Peyer's patch (tissue), 4 donors: ENCODE measurements around the gene OOSP1. TPM values are rescaled to one million over a fixed set of nuclear protein-coding genes. Genes with fewer than 3 reads are reported as not detected.

Experiments used
- DNase-seq, 3 donors: peaks; one replicate each; pipeline ENCODE4 v3.0.0-alpha.2; 2017 to 2019
- H3K27ac ChIP-seq, 4 donors: fragments of 200-600 bp; sonication (generic); one replicate each; pipeline ENCODE4 v1.5.1; 2016 to 2019
- H3K27me3 ChIP-seq, 2 donors: fragments of 200-600 bp; sonication (generic); one replicate each; pipeline ENCODE4 v1.5.1; 2019
- H3K36me3 ChIP-seq, 3 donors: fragments of 200-600 bp; sonication (generic); one replicate each; pipeline ENCODE4 v1.5.1; 2016 to 2019
- H3K4me1 ChIP-seq, 4 donors: fragments of 200-600 bp; sonication (generic); one replicate each; pipeline ENCODE4 v1.5.1; 2016 to 2019
- H3K4me3 ChIP-seq, 4 donors: fragments of 200-600 bp; sonication (generic); 1 replicate in 3 of 4; 2 replicates in 1 of 4; pipeline ENCODE4 v1.5.1; 2016 to 2019; ENCODE audit warnings: mild to moderate bottlenecking in 1 of 4
- H3K9me3 ChIP-seq, 4 donors: fragments of 200-600 bp; sonication (generic); one replicate each; pipeline ENCODE4 v1.5.1; 2016 to 2019; ENCODE audit warnings: mild to moderate bottlenecking in 1 of 4
- CTCF ChIP-seq, 6 experiments: fragments of 450-650 bp in 4 of 6; fragments of 200-600 bp in 2 of 6; sonication (generic) in 1 of 6; IDR thresholded peaks; one replicate each; pipeline ENCODE4 v1.5.1; 2017 to 2019; ENCODE audit warnings: antibody characterized with exemption in 6 of 6, mild to moderate bottlenecking in 3 of 6, moderate library complexity in 1 of 6
- POLR2A ChIP-seq, 2 donors: fragments of 450-650 bp; IDR thresholded peaks; one replicate each; pipeline ENCODE4 v1.5.1; 2017; ENCODE audit warnings: antibody characterized with exemption in 2 of 2, mild to moderate bottlenecking in 2 of 2, moderate library complexity in 2 of 2
- total RNA-seq, 4 donors: library from RNA; depleted of rRNA; stranded (reverse); fragments of >200 nt; gene quantifications; one replicate each; pipeline ENCODE4 v1.1.0, GENCODE V29; 2016

OOSP1 gene
- total RNA-seq, 4 donors from 2014 or later, result not detected

- H3K27me3 ChIP-seq, result no peaks in the 10 kb centered on the region
- no peak overlapping the region for H3K27ac ChIP-seq
- H3K4me1 ChIP-seq, result no peaks in the 10 kb centered on the region
- TF ChIP-seq CTCF (IDR thresholded peaks at IDR 0.05) (no peak), POLR2A (IDR thresholded peaks at IDR 0.05) (no peak)
- H3K9me3 ChIP-seq, result peaks cover 0 to 3% (median 0%) of the 10 kb centered on the region in 4 donors
- DNase-seq, result no peak
- H3K36me3 ChIP-seq, result no peaks in the 10 kb centered on the region
- no peak overlapping the region for H3K4me3 ChIP-seq
Observed at GRCh38 chr11:59992425-59992824, 54.2 kb downstream of the OOSP1 start.

- Histone ChIP-seq H3K4me1 (no peaks in the 10 kb centered on the region), H3K4me3 (no peak overlapping the region), H3K27ac (no peak overlapping the region), H3K27me3 (no peaks in the 10 kb centered on the region), H3K9me3 (no peaks in the 10 kb centered on the region), H3K36me3 (no peaks in the 10 kb centered on the region)
- DNase-seq, result no peak
- TF ChIP-seq POLR2A (IDR thresholded peaks at IDR 0.05), result no peak
- no peak for TF ChIP-seq CTCF (IDR thresholded peaks at IDR 0.05)
Observed at GRCh38 chr11:59997800-59998199, 59.6 kb downstream of the OOSP1 start.

- Histone ChIP-seq H3K4me3 (no peak overlapping the region), H3K9me3 (no peaks in the 10 kb centered on the region), H3K27ac (no peak overlapping the region), H3K27me3 (no peaks in the 10 kb centered on the region), H3K4me1 (no peaks in the 10 kb centered on the region), H3K36me3 (no peaks in the 10 kb centered on the region)
- DNase-seq, result no peak
- no peak for TF ChIP-seq POLR2A (IDR thresholded peaks at IDR 0.05)
- TF ChIP-seq CTCF (IDR thresholded peaks at IDR 0.05), result no peak
Observed at GRCh38 chr11:59999691-60000090, 61.5 kb downstream of the OOSP1 start.

GRCh38 chr11:60003729-60004128, 65.5 kb downstream of the OOSP1 start:
- H3K36me3 ChIP-seq, result no peaks in the 10 kb centered on the region
- no peak overlapping the region for H3K4me3 ChIP-seq
- TF ChIP-seq CTCF (IDR thresholded peaks at IDR 0.05) (no peak), POLR2A (IDR thresholded peaks at IDR 0.05) (no peak)

GRCh38 chr11:60005360-60005759, 67.1 kb downstream of the OOSP1 start:
- no peak for TF ChIP-seq CTCF (IDR thresholded peaks at IDR 0.05)
- no peak for TF ChIP-seq POLR2A (IDR thresholded peaks at IDR 0.05)
- no peak overlapping the region for H3K4me3 ChIP-seq
- H3K27ac ChIP-seq, result no peak overlapping the region
- H3K27me3 ChIP-seq, result no peaks in the 10 kb centered on the region
- H3K36me3 ChIP-seq, result no peaks in the 10 kb centered on the region
- no peak for DNase-seq
- H3K9me3 ChIP-seq, result no peaks in the 10 kb centered on the region
- no peaks in the 10 kb centered on the region for H3K4me1 ChIP-seq

More at GRCh38 chr11:60003729-60004128, 65.5 kb downstream of the OOSP1 start:
- H3K9me3 ChIP-seq, result no peaks in the 10 kb centered on the region
- no peak overlapping the region for H3K27ac ChIP-seq
- H3K27me3 ChIP-seq, result no peaks in the 10 kb centered on the region
- DNase-seq, result no peak
- no peaks in the 10 kb centered on the region for H3K4me1 ChIP-seq

Other genes starting within 250 kb of the OOSP1 start
- gene OR10V1, start 224.6 kb upstream of the OOSP1 start, total RNA-seq, result not detected
- 100 to 1,000 TPM in 3 of 4 donors, 10 to 100 TPM in 1; 77.7 to 167 (median 121) TPM for gene STX3, start 183.1 kb upstream of the OOSP1 start, total RNA-seq
- 10 to 100 TPM; 25.9 to 80.9 (median 46.0) TPM for gene MRPL16, start 127.7 kb upstream of the OOSP1 start, total RNA-seq
- gene CBLIF, start 92.9 kb upstream of the OOSP1 start, total RNA-seq, result not detected
- gene TCN1, start 71.9 kb upstream of the OOSP1 start, total RNA-seq, result not detected
- not detected for gene OOSP3, start 59.6 kb upstream of the OOSP1 start, total RNA-seq
- gene OOSP4A, start 25.6 kb downstream of the OOSP1 start, total RNA-seq, result not detected
- not detected for gene OOSP4B, start 78.7 kb downstream of the OOSP1 start, total RNA-seq
- gene OOSP2, start 102.0 kb downstream of the OOSP1 start, total RNA-seq, result not detected
- not detected for gene MS4A3, start 118.2 kb downstream of the OOSP1 start, total RNA-seq
- 1 to 10 TPM in 2 of 4 donors, under 1 TPM in 1, not detected in 1; 0.80 to 3.3 (median 1.0) TPM for gene MS4A2, start 150.2 kb downstream of the OOSP1 start, total RNA-seq
- gene MS4A6A, start 244.7 kb downstream of the OOSP1 start, total RNA-seq, result 10 to 100 TPM in 3 of 4 donors, 1 to 10 TPM in 1; 7.4 to 66.0 (median 33.5) TPM